HCT116 (cell line): ENCODE results near the gene EXOSC5.

Experiments
- YY1 ChIP-seq: IDR thresholded peaks from 2 replicates; pipeline ENCODE4 v1.6.1; 2011; ENCODE audit warnings: low read length, low read depth, moderate library complexity, mild to moderate bottlenecking; ENCODE audit not compliant: insufficient replicate concordance; ENCODE audit errors: extremely low read depth
- ZNF274 ChIP-seq: fragments of 200-500 bp; sonication (Bioruptor generic); IDR thresholded peaks from 2 replicates; pipeline ENCODE4 v1.6.1; 2014; ENCODE audit warnings: mild to moderate bottlenecking, low read depth, low read length, inconsistent platforms

GRCh38 chr19:41350735-41351338, 46.3 kb downstream of the EXOSC5 start:
- TF ChIP-seq YY1 (no peak), ZNF274 (no peak)
